ENCODE results near the gene FUT8. TPM values are rescaled to one million over a fixed set of nuclear protein-coding genes. Genes with fewer than 3 reads are reported as not detected.

Gene FUT8
- polyA plus RNA-seq, 1 experiment = 45.1 TPM

DNA sequence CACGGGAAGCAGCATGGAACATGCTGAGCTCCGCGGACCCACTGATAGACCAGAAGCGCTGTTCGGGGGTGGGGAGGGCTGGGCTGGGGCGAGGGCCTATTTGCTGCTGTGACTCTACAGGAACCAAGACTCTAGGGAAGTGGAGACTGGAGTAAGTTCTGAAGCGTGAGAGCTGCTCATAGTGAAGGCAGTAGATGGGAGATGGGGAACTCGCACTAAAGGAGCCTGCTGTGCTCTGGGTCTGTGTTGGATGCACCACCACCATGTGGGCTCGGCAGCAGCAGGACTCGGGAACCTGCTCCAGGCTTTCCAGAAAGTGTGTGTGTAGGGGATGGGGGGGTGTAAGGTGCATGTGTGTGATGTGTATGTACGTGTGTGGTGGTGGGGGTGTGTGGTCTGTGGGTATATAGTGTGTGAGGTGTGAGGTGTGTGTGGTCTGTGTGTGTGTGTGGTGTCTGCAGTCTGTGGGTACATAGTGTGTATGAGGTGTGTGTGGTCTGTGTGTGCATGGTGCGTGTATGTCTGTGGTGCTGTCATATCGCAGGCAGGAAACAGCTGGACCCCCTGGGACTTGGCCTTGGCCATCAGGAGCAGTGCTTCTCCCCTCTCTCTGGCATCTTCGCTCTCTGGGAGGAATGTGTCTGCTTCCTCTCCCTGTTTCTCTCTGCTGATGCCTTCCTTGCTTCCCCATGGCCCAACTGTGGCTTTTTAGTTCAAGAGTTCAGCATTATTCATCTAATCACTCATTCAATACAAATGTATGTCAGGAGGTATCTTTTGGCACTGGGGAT, 378.9 kb downstream of the FUT8 start:
- Histone ChIP-seq H3K4me3 (ENCODE audit: low read depth, low read length) (no peak overlapping the region), H3K27me3 (ENCODE audit: control insufficient read depth, insufficient read depth, low read length) (peaks cover 3% of the 10 kb centered on the region), H3K27ac (ENCODE audit: low read depth, low read length) (no peak overlapping the region), H3K9me3 (ENCODE audit: control insufficient read depth, insufficient read depth, low read length) (no peaks in the 10 kb centered on the region)
- TF ChIP-seq, protein P1, sequence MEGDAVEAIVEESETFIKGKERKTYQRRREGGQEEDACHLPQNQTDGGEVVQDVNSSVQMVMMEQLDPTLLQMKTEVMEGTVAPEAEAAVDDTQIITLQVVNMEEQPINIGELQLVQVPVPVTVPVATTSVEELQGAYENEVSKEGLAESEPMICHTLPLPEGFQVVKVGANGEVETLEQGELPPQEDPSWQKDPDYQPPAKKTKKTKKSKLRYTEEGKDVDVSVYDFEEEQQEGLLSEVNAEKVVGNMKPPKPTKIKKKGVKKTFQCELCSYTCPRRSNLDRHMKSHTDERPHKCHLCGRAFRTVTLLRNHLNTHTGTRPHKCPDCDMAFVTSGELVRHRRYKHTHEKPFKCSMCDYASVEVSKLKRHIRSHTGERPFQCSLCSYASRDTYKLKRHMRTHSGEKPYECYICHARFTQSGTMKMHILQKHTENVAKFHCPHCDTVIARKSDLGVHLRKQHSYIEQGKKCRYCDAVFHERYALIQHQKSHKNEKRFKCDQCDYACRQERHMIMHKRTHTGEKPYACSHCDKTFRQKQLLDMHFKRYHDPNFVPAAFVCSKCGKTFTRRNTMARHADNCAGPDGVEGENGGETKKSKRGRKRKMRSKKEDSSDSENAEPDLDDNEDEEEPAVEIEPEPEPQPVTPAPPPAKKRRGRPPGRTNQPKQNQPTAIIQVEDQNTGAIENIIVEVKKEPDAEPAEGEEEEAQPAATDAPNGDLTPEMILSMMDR (IDR thresholded peaks at IDR 0.05; ENCODE audit: low read depth, low read length) = no peak
- ChIA-PET CTCF (interaction anchor here (0.6 to 1.4 kb wide), 2 partner anchors 33 to 76 kb away, joined by 3 to 4 read pairs; no protein-coding TSS in a partner anchor), POLR2A (no interaction called here)
- no peak for DNase-seq (ENCODE audit: low read depth, low spot score)

DNA sequence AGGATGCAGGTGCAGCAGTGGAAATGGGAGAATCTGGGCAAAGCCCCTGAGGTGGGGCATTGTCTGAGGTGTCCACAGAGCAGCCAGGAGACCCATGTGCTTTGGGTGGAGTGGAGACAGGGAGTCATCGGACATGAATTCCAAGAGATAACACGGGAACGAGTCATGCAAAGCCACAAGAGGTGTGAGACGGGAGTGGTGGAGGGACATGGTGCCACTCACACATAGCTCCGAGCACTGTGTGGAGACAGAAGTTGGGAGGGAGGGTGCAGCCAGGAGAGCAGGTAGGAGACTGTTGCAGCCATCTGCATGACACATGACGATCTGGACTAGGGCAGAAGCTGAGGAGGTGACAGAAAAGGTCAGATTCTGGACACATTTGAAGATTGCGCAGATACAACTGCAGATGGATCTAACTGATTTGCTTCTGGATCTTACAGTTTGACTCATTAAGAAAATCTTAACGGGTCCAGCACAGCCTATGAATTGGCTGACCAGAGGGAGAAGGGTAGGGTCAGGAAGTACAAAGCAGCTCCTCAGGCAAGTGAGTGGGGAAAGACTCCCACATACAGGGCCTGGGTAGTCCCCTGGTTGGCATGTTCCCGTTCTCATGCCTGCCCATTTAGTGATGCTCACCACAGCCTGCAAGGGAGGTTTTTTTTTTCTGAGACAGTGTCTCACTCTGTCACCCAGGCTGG, 379.8 kb downstream of the FUT8 start:
- Histone ChIP-seq H3K27ac (ENCODE audit: low read depth, low read length) (no peak overlapping the region), H3K4me3 (ENCODE audit: low read depth, low read length) (no peak overlapping the region), H3K27me3 (ENCODE audit: control insufficient read depth, insufficient read depth, low read length) (peaks cover 3% of the 10 kb centered on the region), H3K9me3 (ENCODE audit: control insufficient read depth, insufficient read depth, low read length) (no peaks in the 10 kb centered on the region)
- DNase-seq (ENCODE audit: low read depth, low spot score) = no peak
- ChIA-PET CTCF (interaction anchor here (1.4 kb wide), 1 partner anchor 32 kb away, joined by 4 read pairs; no protein-coding TSS in a partner anchor), POLR2A (no interaction called here)
- TF ChIP-seq, protein P1 (IDR thresholded peaks at IDR 0.05; ENCODE audit: low read depth, low read length) = no peak

Small RNA genes lying within 50 kb of the gene (small RNA-seq; reads per million reads assigned to genes)
- 4.3 reads per million, percentile 43 among the genes with 10 or more reads in this experiment for gene MIR625 (ENCODE audit: insufficient read length, low read depth)
